PC-3 (cell line): ENCODE measurements around the gene AQP6. TPM values are rescaled to one million over a fixed set of nuclear protein-coding genes. Genes with fewer than 3 reads are reported as not detected.

Experiments used
- ATAC-seq: fragments of 200-7000 bp; cut with Tn5 transposase; 2 replicates; pipeline ENCODE4 v1.9.1; 2020; ENCODE audit warnings: mild to moderate bottlenecking, moderate library complexity
- BruUV-seq: library from RNA; stranded (reverse); fragments of 400-500 nt; replicated peaks from 2 replicates; lab custom pipeline; 2021; lab: Mats Ljungman, UMichigan
- CTCF ChIA-PET: fragments of 300-600 bp; sonication (Branson Sonifier 250); formaldehyde crosslinking; loops from one replicate; lab custom pipeline; 2022; ENCODE audit warnings: antibody characterized with exemption; lab: Charles Lee
- POLR2A ChIA-PET: fragments of 300-600 bp; sonication (Branson Sonifier 250); formaldehyde crosslinking; loops from one replicate; lab custom pipeline; 2022; ENCODE audit warnings: antibody characterized with exemption; ENCODE audit not compliant: unreplicated experiment; lab: Charles Lee
- DNase-seq: peaks from one replicate; pipeline ENCODE4 v3.0.0-alpha.2; 2015
- H2AFZ ChIP-seq: fragments of 300-600 bp; sonication (generic); 2 replicates; pipeline ENCODE4 v1.6.0; 2016; ENCODE audit warnings: antibody characterized with exemption, low read length
- H3F3A ChIP-seq: fragments of 300-600 bp; sonication (generic); one replicate; pipeline ENCODE4 v1.6.0; 2017; ENCODE audit warnings: antibody characterized with exemption, low read length, control low read depth, mild to moderate bottlenecking; ENCODE audit not compliant: unreplicated experiment
- H3K27ac ChIP-seq: fragments of 300-600 bp; sonication (generic); 2 replicates; pipeline ENCODE4 v1.5.1; 2016; ENCODE audit warnings: mild to moderate bottlenecking, low read length
- H3K27me3 ChIP-seq: fragments of 300-600 bp; sonication (generic); 2 replicates; pipeline ENCODE4 v1.6.1; 2016; ENCODE audit warnings: low read length, mixed read lengths
- H3K36me3 ChIP-seq: fragments of 300-600 bp; sonication (generic); 2 replicates; pipeline ENCODE4 v1.6.1; 2016; ENCODE audit warnings: low read depth, mixed run types, low read length, mixed read lengths
- H3K4me1 ChIP-seq: fragments of 300-600 bp; sonication (generic); 2 replicates; pipeline ENCODE4 v1.5.1; 2016; ENCODE audit warnings: low read length; ENCODE audit not compliant: insufficient read depth
- H3K4me2 ChIP-seq: fragments of 300-600 bp; sonication (generic); 2 replicates; pipeline ENCODE4 v1.6.0; 2016; ENCODE audit warnings: low read length
- H3K4me3 ChIP-seq: fragments of 300-600 bp; sonication (generic); 2 replicates; pipeline ENCODE4 v1.5.1; 2016; ENCODE audit warnings: mild to moderate bottlenecking, low read length, mixed read lengths
- H3K79me2 ChIP-seq: fragments of 300-600 bp; sonication (generic); 2 replicates; pipeline ENCODE4 v1.6.1; 2017; ENCODE audit warnings: low read length, mixed read lengths
- H3K9ac ChIP-seq: fragments of 300-600 bp; sonication (generic); 2 replicates; pipeline ENCODE4 v1.6.0; 2016; ENCODE audit warnings: mild to moderate bottlenecking, low read length
- H3K9me2 ChIP-seq: fragments of 300-600 bp; sonication (generic); replicated peaks from 2 replicates; pipeline ENCODE4 v1.6.1; 2016; ENCODE audit warnings: mixed run types, low read length, mixed read lengths
- H3K9me3 ChIP-seq: fragments of 300-600 bp; sonication (generic); 2 replicates; pipeline ENCODE4 v1.6.1; 2016; ENCODE audit warnings: low read length, mixed read lengths
- H4K20me1 ChIP-seq: fragments of 300-600 bp; sonication (generic); 2 replicates; pipeline ENCODE4 v1.6.1; 2016; ENCODE audit warnings: low read length, mixed read lengths
- EZH2 ChIP-seq: fragments of 300-600 bp; sonication (generic); IDR thresholded peaks from one replicate; pipeline ENCODE4 v1.6.1; 2017; ENCODE audit warnings: antibody characterized with exemption, mild to moderate bottlenecking, low read length; ENCODE audit not compliant: unreplicated experiment
- EZH2phosphoT487 ChIP-seq: fragments of 300-600 bp; sonication (generic); IDR thresholded peaks from 2 replicates; pipeline ENCODE4 v1.6.1; 2018; ENCODE audit warnings: mild to moderate bottlenecking, antibody characterized with exemption, low read length, borderline replicate concordance
- intact Hi-C: fragments of 100-400 bp; cut with micrococcal nuclease; formaldehyde crosslinking; loops from 2 replicates; pipeline ENCODE4 v1.9.0; 2023
- total RNA-seq: library from RNA; depleted of rRNA; stranded (reverse); fragments of >200 nt; gene quantifications from 2 replicates; pipeline ENCODE4 v1.2.3, GENCODE V29; 2014
- TF ChIP-seq, protein P1 (sequence below): fragments of 300-600 bp; sonication (generic); conservative IDR thresholded peaks from 2 replicates; pipeline ENCODE4 v1.5.1; 2017; ENCODE audit warnings: antibody characterized with exemption, low read depth, mild to moderate bottlenecking, low read length

Gene AQP6
- total RNA-seq, 1 experiment from 2014 or later = not detected

DNA sequence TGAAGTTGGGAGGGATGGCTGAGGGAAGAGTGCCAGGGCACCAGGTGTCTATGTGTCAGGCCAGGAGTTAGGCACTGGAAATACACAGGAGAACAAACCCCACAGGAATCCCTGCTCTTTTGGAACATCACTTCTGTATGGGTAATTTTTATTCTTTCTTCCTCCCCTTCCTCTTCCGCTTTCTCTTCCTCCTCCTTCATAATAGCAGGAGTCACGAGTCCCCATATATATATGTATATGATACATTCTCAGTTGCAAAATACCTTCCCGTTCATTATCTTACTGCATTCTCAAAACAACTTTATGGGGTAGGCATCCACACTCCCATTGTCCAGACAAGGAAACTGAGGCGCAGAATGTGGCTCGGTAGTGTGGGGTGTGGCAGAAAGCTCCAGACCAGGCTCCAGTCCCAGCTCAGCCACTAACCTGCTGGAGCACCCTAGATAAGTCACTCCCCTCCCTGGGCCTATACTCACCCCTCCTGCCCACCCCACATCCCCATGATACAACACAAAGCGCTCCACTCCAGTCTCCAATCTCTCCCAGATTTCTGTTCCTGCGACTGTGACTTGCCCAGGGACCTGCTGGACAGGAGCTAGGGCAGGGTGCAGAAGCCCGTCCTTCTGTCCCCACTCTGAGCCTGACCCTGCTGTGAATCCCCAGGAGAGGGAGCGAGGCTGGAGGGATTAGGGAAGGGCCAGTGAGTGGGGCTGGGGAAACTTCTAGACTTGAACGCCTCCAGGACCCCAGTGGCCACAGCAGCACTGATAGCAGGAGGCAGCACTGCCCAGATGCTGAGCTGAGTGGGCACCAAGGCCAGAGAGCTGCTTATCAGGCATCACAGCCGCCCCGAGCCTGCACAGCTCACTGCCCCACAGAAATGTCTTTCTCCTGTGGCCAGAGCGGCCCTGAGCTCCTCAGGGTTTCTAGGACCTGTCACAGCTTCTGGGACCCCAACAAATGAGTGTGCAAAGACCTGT is 23.6 kb upstream of the AQP6 start:
- BruUV-seq = no TSS peak
- no peaks in the 10 kb centered on the region for H3K9me2 ChIP-seq
- DNase-seq = no peak
- no peaks in the 10 kb centered on the region for H3F3A ChIP-seq
- H4K20me1 ChIP-seq = no peaks in the 10 kb centered on the region
- no peaks in the 10 kb centered on the region for H3K9me3 ChIP-seq
- no peaks in the 10 kb centered on the region for H3K79me2 ChIP-seq
- H2AFZ ChIP-seq = no peak overlapping the region
- H3K27me3 ChIP-seq = no peaks in the 10 kb centered on the region
- no peak overlapping the region for H3K27ac ChIP-seq
- TF ChIP-seq EZH2phosphoT487 = no peak
- no peak for TF ChIP-seq EZH2
- TF ChIP-seq, protein P1, sequence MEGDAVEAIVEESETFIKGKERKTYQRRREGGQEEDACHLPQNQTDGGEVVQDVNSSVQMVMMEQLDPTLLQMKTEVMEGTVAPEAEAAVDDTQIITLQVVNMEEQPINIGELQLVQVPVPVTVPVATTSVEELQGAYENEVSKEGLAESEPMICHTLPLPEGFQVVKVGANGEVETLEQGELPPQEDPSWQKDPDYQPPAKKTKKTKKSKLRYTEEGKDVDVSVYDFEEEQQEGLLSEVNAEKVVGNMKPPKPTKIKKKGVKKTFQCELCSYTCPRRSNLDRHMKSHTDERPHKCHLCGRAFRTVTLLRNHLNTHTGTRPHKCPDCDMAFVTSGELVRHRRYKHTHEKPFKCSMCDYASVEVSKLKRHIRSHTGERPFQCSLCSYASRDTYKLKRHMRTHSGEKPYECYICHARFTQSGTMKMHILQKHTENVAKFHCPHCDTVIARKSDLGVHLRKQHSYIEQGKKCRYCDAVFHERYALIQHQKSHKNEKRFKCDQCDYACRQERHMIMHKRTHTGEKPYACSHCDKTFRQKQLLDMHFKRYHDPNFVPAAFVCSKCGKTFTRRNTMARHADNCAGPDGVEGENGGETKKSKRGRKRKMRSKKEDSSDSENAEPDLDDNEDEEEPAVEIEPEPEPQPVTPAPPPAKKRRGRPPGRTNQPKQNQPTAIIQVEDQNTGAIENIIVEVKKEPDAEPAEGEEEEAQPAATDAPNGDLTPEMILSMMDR = no peak
- H3K4me2 ChIP-seq = no peak overlapping the region
- CTCF ChIA-PET = no interaction called here
- POLR2A ChIA-PET = no interaction called here
- peaks cover 8% of the 10 kb centered on the region for H3K4me1 ChIP-seq
- intact Hi-C loops = no loop called here
- no peak for ATAC-seq
- no peak overlapping the region for H3K9ac ChIP-seq
- no peaks in the 10 kb centered on the region for H3K36me3 ChIP-seq
- no peak overlapping the region for H3K4me3 ChIP-seq

DNA sequence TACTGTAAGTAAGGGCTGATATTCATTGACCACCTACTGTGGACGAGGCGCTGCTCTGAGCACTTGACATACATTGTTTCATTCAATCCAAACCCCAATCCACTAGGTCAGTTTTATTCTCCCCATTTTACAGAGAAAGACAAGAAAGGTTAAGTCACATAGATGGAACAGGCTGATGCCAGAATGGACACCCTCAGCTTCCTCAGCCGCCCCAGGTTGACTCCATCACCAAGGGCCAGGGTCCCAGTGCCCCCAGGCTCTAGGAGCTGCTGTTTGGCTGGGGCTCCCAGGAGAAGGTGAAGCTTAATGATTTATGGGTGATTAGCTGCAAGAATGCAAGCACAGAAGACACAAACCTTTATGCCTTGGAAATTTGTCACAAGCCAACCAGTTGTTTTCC is 22.9 kb upstream of the AQP6 start:
- intact Hi-C loops = no loop called here
- no peak for ATAC-seq
- ChIA-PET CTCF (no interaction called here), POLR2A (no interaction called here)
- no peaks in the 10 kb centered on the region for H3K9me3 ChIP-seq
- H3K9ac ChIP-seq = no peak overlapping the region
- H3K36me3 ChIP-seq = no peaks in the 10 kb centered on the region
- BruUV-seq = no TSS peak
- no peaks in the 10 kb centered on the region for H3F3A ChIP-seq
- no peak overlapping the region for H3K4me2 ChIP-seq
- H3K9me2 ChIP-seq = no peaks in the 10 kb centered on the region
- DNase-seq = no peak
- H2AFZ ChIP-seq = no peak overlapping the region
- TF ChIP-seq EZH2phosphoT487 (no peak), EZH2 (no peak)
- TF ChIP-seq, protein P1 = no peak
- peaks cover 8% of the 10 kb centered on the region for H3K4me1 ChIP-seq
- H3K79me2 ChIP-seq = no peaks in the 10 kb centered on the region
- H3K27me3 ChIP-seq = no peaks in the 10 kb centered on the region
- no peaks in the 10 kb centered on the region for H4K20me1 ChIP-seq
- H3K27ac ChIP-seq = no peak overlapping the region
- H3K4me3 ChIP-seq = no peak overlapping the region
